Fibroblast of lung (primary cell): ENCODE results near the gene ZNF275. TPM values are rescaled to one million over a fixed set of nuclear protein-coding genes. Genes with fewer than 3 reads are reported as not detected.

Experiments used
- DNase-seq, 2 donors: peaks; one replicate each; pipeline versions ENCODE4 v3.0.0 to v3.0.0-alpha.2; 2010; ENCODE audit warnings: low read depth in 2 of 2
- H2AFZ ChIP-seq: 2 replicates; pipeline ENCODE4 v1.5.1; 2012; ENCODE audit warnings: low read length, control low read depth, inconsistent platforms
- H3K27ac ChIP-seq: 2 replicates; pipeline ENCODE4 v1.5.1; 2011; ENCODE audit warnings: low read length, control low read depth; ENCODE audit not compliant: insufficient read depth
- H3K27me3 ChIP-seq: 2 replicates; pipeline ENCODE4 v1.5.1; 2011; ENCODE audit warnings: mild to moderate bottlenecking, low read length; ENCODE audit not compliant: control insufficient read depth, insufficient read depth
- H3K36me3 ChIP-seq: 2 replicates; pipeline ENCODE4 v1.5.1; 2011; ENCODE audit warnings: low read length; ENCODE audit not compliant: control insufficient read depth, insufficient read depth
- H3K4me1 ChIP-seq: 2 replicates; pipeline ENCODE4 v1.5.1; 2011; ENCODE audit warnings: low read length; ENCODE audit not compliant: control insufficient read depth, insufficient read depth; ENCODE audit errors: extremely low read depth
- H3K4me2 ChIP-seq: 2 replicates; pipeline ENCODE4 v1.5.1; 2011; ENCODE audit warnings: low read length, control low read depth; ENCODE audit not compliant: insufficient read depth; ENCODE audit errors: extremely low read depth
- H3K4me3 ChIP-seq, 4 experiments: fragments of 200-600 bp in 1 of 4; sonication (generic) in 1 of 4; replicated peaks in 1 of 4; 2 replicates each; pipeline ENCODE4 v1.5.1; 2011 to 2016; ENCODE audit warnings: low read length in 4 of 4, low read depth in 3 of 4, mild to moderate bottlenecking in 3 of 4, control low read depth in 2 of 4, inconsistent platforms in 1 of 4, mixed read lengths in 1 of 4; ENCODE audit not compliant: insufficient read depth in 1 of 4; ENCODE audit errors: control extremely low read depth in 1 of 4
- H3K79me2 ChIP-seq: 2 replicates; pipeline ENCODE4 v1.5.1; 2012; ENCODE audit warnings: mild to moderate bottlenecking, low read length, inconsistent platforms; ENCODE audit not compliant: control insufficient read depth, insufficient read depth
- H3K9ac ChIP-seq: 2 replicates; pipeline ENCODE4 v1.5.1; 2011; ENCODE audit warnings: mild to moderate bottlenecking, low read length, control low read depth; ENCODE audit not compliant: insufficient read depth
- H3K9me3 ChIP-seq: 2 replicates; pipeline ENCODE4 v1.5.1; 2012; ENCODE audit warnings: low read depth, low read length; ENCODE audit not compliant: control insufficient read depth, insufficient read depth
- H4K20me1 ChIP-seq: 2 replicates; pipeline ENCODE4 v1.5.1; 2011; ENCODE audit warnings: low read length; ENCODE audit not compliant: control insufficient read depth, insufficient read depth; ENCODE audit errors: extremely low read depth
- EZH2 ChIP-seq: IDR thresholded peaks from 2 replicates; pipeline ENCODE4 v1.5.1; 2012; ENCODE audit warnings: low read length, control low read depth, mild to moderate bottlenecking; ENCODE audit errors: missing control alignments
- polyA plus RNA-seq, 2 donors: library from polyadenylated mRNA; depleted of rRNA in 1 of 2; stranded (reverse) in 1 of 2; unstranded in 1 of 2; fragments of >200 nt; gene quantifications; 2 replicates each; pipeline ENCODE4 v1.2.1, GENCODE V29; 2011 to 2012; ENCODE audit warnings: missing spikeins in 1 of 2
- total RNA-seq: library from RNA; depleted of rRNA; stranded (reverse); fragments of >200 nt; gene quantifications from 2 replicates; pipeline ENCODE4 v1.2.1, GENCODE V29; 2014
- TF ChIP-seq, protein P1 (sequence below), 2 donors: IDR thresholded peaks in 1 of 2; conservative IDR thresholded peaks in 1 of 2; 1 replicate in 1 of 2; 2 replicates in 1 of 2; pipeline ENCODE4 v1.5.1; 2011 to 2012; ENCODE audit warnings: low read length in 2 of 2, control low read depth in 1 of 2, inconsistent platforms in 1 of 2, low read depth in 1 of 2, mild to moderate bottlenecking in 1 of 2

The ZNF275 gene
- total and polyA plus RNA-seq, 2 donors (not counting 1 experiment from before 2014, with no cell fraction given): 6.3 to 12.2 TPM

DNA sequence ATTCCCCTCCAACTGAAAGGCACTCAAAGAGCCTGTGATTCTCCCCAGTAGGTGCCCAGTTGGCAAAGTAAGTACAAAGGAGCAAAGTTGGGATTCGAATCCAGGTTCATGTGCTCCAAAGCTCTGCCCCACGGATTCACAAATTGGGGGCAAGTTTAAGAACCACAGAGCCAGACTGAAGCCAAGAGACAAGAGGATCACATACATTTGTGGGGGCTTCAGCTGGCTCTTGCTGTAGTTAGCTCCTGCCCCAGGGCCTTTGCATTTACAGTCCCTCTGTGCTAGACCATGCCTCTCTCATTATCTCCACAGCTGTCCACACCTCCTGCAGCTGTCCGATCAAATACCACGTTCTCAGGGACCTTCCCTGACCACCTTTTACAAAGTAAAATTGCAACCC lies 31.2 kb upstream of the ZNF275 start:
- TF ChIP-seq, protein P1, sequence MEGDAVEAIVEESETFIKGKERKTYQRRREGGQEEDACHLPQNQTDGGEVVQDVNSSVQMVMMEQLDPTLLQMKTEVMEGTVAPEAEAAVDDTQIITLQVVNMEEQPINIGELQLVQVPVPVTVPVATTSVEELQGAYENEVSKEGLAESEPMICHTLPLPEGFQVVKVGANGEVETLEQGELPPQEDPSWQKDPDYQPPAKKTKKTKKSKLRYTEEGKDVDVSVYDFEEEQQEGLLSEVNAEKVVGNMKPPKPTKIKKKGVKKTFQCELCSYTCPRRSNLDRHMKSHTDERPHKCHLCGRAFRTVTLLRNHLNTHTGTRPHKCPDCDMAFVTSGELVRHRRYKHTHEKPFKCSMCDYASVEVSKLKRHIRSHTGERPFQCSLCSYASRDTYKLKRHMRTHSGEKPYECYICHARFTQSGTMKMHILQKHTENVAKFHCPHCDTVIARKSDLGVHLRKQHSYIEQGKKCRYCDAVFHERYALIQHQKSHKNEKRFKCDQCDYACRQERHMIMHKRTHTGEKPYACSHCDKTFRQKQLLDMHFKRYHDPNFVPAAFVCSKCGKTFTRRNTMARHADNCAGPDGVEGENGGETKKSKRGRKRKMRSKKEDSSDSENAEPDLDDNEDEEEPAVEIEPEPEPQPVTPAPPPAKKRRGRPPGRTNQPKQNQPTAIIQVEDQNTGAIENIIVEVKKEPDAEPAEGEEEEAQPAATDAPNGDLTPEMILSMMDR (conservative IDR thresholded peaks at IDR 0.05 in 1 of 2, IDR thresholded peaks at IDR 0.05 in 1 of 2; ENCODE audit: low read depth in 1 of 2, low read length in 2 of 2): no peak
- TF ChIP-seq EZH2: no peak
- DNase-seq: no peak
- H4K20me1 ChIP-seq: no peaks in the 10 kb centered on the region
- H3K36me3 ChIP-seq: no peaks in the 10 kb centered on the region
- no peak overlapping the region for H3K4me2 ChIP-seq
- H3K79me2 ChIP-seq: no peaks in the 10 kb centered on the region
- H3K4me3 ChIP-seq: no peak overlapping the region
- no peaks in the 10 kb centered on the region for H3K4me1 ChIP-seq
- H2AFZ ChIP-seq: no peak overlapping the region
- H3K27ac ChIP-seq: no peak overlapping the region
- H3K27me3 ChIP-seq: no peaks in the 10 kb centered on the region
- no peak overlapping the region for H3K9ac ChIP-seq
- no peaks in the 10 kb centered on the region for H3K9me3 ChIP-seq

DNA sequence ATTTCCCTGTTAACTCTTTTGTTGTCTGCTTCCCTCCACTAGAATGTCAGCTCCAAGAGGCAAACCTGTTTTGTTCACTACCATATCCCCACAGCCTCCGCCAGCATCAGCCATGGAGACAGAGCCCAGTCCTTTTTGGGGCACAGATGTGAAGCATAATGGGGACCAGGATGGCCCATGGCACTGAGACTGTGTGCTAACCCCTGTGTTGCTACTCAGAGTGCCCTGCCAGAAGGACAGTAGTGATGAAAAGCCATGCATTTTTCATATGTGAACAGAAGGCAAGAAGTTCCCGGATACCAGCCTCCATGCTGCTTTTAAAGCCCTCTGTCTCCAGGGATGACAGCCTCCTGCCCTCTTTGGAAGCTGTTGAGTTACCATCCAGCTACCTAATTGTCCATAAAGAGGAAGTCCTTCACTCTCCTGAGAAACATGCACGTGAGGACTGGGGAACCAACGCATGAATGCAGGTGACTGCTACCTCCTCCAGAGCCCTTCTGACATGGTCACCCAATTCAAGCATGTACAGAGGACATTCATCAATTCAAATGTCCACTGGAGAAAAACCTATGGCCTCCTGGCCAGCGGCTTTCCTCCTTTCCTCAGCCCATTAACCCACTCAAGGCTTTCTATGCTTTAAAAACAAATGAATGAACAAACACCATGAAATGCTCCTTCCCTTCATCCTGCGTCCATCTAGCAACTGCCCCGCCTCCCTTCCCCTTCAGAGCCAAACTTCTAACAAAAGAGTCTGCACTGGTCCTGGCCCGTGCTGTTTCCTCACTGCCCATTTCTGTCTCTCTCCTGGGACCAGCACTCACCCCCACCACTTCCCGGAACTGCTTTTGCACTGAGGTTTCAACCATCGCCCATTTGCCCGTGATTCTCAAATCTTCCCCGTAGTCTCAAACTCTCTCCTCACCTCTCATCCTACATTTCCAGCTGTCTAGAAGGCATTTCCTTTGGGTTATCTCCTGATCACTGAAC lies 30.4 kb upstream of the ZNF275 start:
- Histone ChIP-seq H2AFZ (no peak overlapping the region), H3K9ac (no peak overlapping the region), H3K4me3 (no peak overlapping the region), H3K27ac (no peak overlapping the region), H4K20me1 (no peaks in the 10 kb centered on the region), H3K36me3 (no peaks in the 10 kb centered on the region), H3K9me3 (no peaks in the 10 kb centered on the region), H3K27me3 (no peaks in the 10 kb centered on the region), H3K79me2 (no peaks in the 10 kb centered on the region), H3K4me2 (no peak overlapping the region), H3K4me1 (no peaks in the 10 kb centered on the region)
- TF ChIP-seq, protein P1 (conservative IDR thresholded peaks at IDR 0.05 in 1 of 2, IDR thresholded peaks at IDR 0.05 in 1 of 2; ENCODE audit: low read depth in 1 of 2, low read length in 2 of 2): no peak
- TF ChIP-seq EZH2: no peak
- DNase-seq: no peak

DNA sequence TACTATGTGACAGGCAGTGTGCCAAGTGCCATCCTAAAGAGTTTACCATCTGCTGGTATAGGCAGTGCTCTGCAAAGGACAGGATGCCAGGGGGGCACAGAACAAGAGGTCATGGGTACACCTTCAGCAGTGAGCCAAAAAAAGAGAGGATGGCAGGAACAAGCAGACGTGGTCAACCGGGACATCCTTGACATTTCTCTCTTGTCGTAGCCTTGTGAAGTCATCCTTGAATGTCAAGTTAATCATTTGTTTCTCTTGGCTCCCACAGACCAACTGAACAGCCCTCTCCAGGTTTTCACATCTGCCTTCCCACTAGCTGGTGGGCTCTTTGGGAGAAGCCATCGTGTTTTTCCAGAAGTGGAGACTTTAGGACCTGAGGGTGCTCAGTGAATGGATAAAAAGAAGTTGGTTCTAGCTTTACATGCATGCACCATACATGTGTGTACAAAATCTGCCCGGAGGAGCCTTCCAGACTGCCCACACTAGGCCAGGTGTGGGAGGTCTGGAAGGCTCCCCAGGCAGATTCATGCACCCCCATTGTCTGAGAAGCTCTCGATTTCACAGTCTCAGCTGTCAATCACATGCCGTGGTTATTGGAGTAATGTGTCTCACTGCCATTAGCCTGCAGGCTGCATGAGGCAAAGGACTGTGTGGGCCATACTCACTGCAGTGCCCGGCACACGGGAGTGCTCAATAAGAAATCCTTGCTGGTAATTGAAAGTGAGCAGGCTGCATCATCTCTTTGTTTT lies 28.8 kb upstream of the ZNF275 start:
- TF ChIP-seq, protein P1 (conservative IDR thresholded peaks at IDR 0.05 in 1 of 2, IDR thresholded peaks at IDR 0.05 in 1 of 2; ENCODE audit: low read depth in 1 of 2, low read length in 2 of 2): no peak
- no peak for TF ChIP-seq EZH2
- no peaks in the 10 kb centered on the region for H3K4me1 ChIP-seq
- H3K27me3 ChIP-seq: no peaks in the 10 kb centered on the region
- H2AFZ ChIP-seq: no peak overlapping the region
- no peaks in the 10 kb centered on the region for H4K20me1 ChIP-seq
- no peaks in the 10 kb centered on the region for H3K9me3 ChIP-seq
- no peak for DNase-seq
- no peak overlapping the region for H3K4me3 ChIP-seq
- no peak overlapping the region for H3K9ac ChIP-seq
- no peak overlapping the region for H3K4me2 ChIP-seq
- no peak overlapping the region for H3K27ac ChIP-seq
- H3K36me3 ChIP-seq: no peaks in the 10 kb centered on the region
- H3K79me2 ChIP-seq: no peaks in the 10 kb centered on the region
